ENCODE measurements around the gene DRD4.

DRD4 gene

DNA sequence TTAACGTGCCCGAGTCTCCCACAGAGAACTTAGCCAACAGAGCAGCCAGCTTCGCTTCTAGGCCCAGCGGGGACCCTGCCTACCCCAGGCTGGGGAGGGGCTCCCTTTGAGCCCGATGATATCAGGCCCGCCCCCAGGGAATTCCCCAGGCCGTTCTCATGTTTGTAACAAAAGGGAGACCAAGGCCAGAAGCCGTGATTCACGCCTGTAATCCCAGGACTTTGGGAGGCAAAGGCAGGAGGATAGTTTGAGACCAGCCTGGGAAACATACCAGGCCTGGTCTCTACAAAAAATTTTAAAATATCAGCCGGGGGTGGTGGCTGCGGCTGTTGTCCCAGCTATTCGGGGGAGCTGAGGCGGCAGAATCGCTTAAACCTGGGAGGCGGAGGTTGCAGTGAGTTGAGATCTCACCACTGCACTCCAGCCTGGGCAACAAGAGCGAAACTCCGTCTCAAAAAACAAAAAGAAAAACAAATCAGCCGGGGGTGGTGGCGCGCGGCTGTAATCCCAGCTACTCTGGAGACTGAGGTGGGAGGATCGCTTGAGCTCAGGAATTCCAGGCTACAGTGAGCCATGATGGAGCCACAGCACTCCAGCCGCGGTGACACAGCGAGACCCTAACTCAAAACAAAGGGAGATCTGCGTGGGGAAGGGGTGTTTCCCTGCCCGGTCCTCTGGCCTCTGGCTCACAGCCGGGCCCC lies 1.7 kb downstream of the DRD4 start:
- no peak for TF ChIP-seq EZH2phosphoT487 (IDR thresholded peaks at IDR 0.05; ENCODE audit: low read length)
- TF ChIP-seq, protein P1, sequence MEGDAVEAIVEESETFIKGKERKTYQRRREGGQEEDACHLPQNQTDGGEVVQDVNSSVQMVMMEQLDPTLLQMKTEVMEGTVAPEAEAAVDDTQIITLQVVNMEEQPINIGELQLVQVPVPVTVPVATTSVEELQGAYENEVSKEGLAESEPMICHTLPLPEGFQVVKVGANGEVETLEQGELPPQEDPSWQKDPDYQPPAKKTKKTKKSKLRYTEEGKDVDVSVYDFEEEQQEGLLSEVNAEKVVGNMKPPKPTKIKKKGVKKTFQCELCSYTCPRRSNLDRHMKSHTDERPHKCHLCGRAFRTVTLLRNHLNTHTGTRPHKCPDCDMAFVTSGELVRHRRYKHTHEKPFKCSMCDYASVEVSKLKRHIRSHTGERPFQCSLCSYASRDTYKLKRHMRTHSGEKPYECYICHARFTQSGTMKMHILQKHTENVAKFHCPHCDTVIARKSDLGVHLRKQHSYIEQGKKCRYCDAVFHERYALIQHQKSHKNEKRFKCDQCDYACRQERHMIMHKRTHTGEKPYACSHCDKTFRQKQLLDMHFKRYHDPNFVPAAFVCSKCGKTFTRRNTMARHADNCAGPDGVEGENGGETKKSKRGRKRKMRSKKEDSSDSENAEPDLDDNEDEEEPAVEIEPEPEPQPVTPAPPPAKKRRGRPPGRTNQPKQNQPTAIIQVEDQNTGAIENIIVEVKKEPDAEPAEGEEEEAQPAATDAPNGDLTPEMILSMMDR (IDR thresholded peaks at IDR 0.05; ENCODE audit: low read length): no peak
- TF ChIP-seq EZH2 (optimal IDR thresholded peaks at IDR 0.05; ENCODE audit: low read depth, low read length): no peak
- no peaks in the 10 kb centered on the region for H3K36me3 ChIP-seq (replicated peaks; ENCODE audit: insufficient read depth, low read length)
- H3K4me1 ChIP-seq (ENCODE audit: low read length): peaks cover 7% of the 10 kb centered on the region
- H3K9ac ChIP-seq (ENCODE audit: low read length): no peak overlapping the region
- no peaks in the 10 kb centered on the region for H3K27me3 ChIP-seq (replicated peaks; ENCODE audit: insufficient read depth, low read length)
- no peak for DNase-seq
- no peak overlapping the region for H2AFZ ChIP-seq (ENCODE audit: low read length)
- H3K9me2 ChIP-seq (replicated peaks; ENCODE audit: insufficient read depth, low read length): no peaks in the 10 kb centered on the region
- no peak overlapping the region for H3K4me3 ChIP-seq (ENCODE audit: low read length)
- H4K20me1 ChIP-seq (ENCODE audit: insufficient read depth, low read length): no peaks in the 10 kb centered on the region
- no peaks in the 10 kb centered on the region for H3K79me2 ChIP-seq (ENCODE audit: low read length)
- no peaks in the 10 kb centered on the region; the same call in 1 of the 2 replicates for H3F3A ChIP-seq (ENCODE audit: insufficient read depth, low read length)
- no peaks in the 10 kb centered on the region for H3K9me3 ChIP-seq (replicated peaks; ENCODE audit: insufficient read depth, low read length)
- H3K4me2 ChIP-seq (ENCODE audit: low read depth, low read length): no peak overlapping the region
- no peak overlapping the region for H3K27ac ChIP-seq (ENCODE audit: low read length)

- Histone ChIP-seq H3K36me3 (replicated peaks; ENCODE audit: insufficient read depth, low read length) (no peaks in the 10 kb centered on the region), H2AFZ (ENCODE audit: low read length) (no peak overlapping the region), H3K4me3 (ENCODE audit: low read length) (no peak overlapping the region), H3K9me3 (replicated peaks; ENCODE audit: insufficient read depth, low read length) (no peaks in the 10 kb centered on the region), H4K20me1 (ENCODE audit: insufficient read depth, low read length) (no peaks in the 10 kb centered on the region), H3K4me2 (ENCODE audit: low read depth, low read length) (no peak overlapping the region), H3K4me1 (ENCODE audit: low read length) (peaks cover 9% of the 10 kb centered on the region), H3K9ac (ENCODE audit: low read length) (no peak overlapping the region), H3K27ac (ENCODE audit: low read length) (no peak overlapping the region), H3K9me2 (replicated peaks; ENCODE audit: insufficient read depth, low read length) (no peaks in the 10 kb centered on the region), H3K79me2 (ENCODE audit: low read length) (no peaks in the 10 kb centered on the region), H3K27me3 (replicated peaks; ENCODE audit: insufficient read depth, low read length) (no peaks in the 10 kb centered on the region), H3F3A (ENCODE audit: insufficient read depth, low read length) (peaks cover 3% of the 10 kb centered on the region; the same call in 1 of the 2 replicates)
- TF ChIP-seq, protein P1 (IDR thresholded peaks at IDR 0.05; ENCODE audit: low read length): no peak
- TF ChIP-seq EZH2 (optimal IDR thresholded peaks at IDR 0.05; ENCODE audit: low read depth, low read length) (no peak), EZH2phosphoT487 (IDR thresholded peaks at IDR 0.05; ENCODE audit: low read length) (no peak)
- no peak for DNase-seq
Measured at GRCh38 chr11:639332-639955, 2.4 kb downstream of the DRD4 start.

DNA sequence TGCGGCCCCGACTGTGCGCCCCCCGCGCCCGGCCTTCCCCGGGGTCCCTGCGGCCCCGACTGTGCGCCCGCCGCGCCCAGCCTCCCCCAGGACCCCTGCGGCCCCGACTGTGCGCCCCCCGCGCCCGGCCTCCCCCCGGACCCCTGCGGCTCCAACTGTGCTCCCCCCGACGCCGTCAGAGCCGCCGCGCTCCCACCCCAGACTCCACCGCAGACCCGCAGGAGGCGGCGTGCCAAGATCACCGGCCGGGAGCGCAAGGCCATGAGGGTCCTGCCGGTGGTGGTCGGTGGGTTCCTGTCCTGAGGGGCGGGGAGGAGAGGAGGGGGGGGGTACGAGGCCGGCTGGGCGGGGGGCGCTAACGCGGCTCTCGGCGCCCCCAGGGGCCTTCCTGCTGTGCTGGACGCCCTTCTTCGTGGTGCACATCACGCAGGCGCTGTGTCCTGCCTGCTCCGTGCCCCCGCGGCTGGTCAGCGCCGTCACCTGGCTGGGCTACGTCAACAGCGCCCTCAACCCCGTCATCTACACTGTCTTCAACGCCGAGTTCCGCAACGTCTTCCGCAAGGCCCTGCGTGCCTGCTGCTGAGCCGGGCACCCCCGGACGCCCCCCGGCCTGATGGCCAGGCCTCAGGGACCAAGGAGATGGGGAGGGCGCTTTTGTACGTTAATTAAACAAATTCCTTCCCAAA lies 3.1 kb downstream of the DRD4 start:
- no peak overlapping the region for H3K27ac ChIP-seq (ENCODE audit: low read length)
- no peak for DNase-seq
- peaks cover 9% of the 10 kb centered on the region for H3K4me1 ChIP-seq (ENCODE audit: low read length)
- H3K4me2 ChIP-seq (ENCODE audit: low read depth, low read length): no peak overlapping the region
- TF ChIP-seq EZH2 (optimal IDR thresholded peaks at IDR 0.05; ENCODE audit: low read depth, low read length) (no peak), EZH2phosphoT487 (IDR thresholded peaks at IDR 0.05; ENCODE audit: low read length) (no peak)
- TF ChIP-seq, protein P1 (IDR thresholded peaks at IDR 0.05; ENCODE audit: low read length): no peak
- H3K9me2 ChIP-seq (replicated peaks; ENCODE audit: insufficient read depth, low read length): no peaks in the 10 kb centered on the region
- no peak overlapping the region for H2AFZ ChIP-seq (ENCODE audit: low read length)
- H3K9ac ChIP-seq (ENCODE audit: low read length): no peak overlapping the region
- no peaks in the 10 kb centered on the region for H3K27me3 ChIP-seq (replicated peaks; ENCODE audit: insufficient read depth, low read length)
- no peaks in the 10 kb centered on the region for H4K20me1 ChIP-seq (ENCODE audit: insufficient read depth, low read length)
- H3K4me3 ChIP-seq (ENCODE audit: low read length): no peak overlapping the region
- H3K9me3 ChIP-seq (replicated peaks; ENCODE audit: insufficient read depth, low read length): no peaks in the 10 kb centered on the region
- H3K36me3 ChIP-seq (replicated peaks; ENCODE audit: insufficient read depth, low read length): no peaks in the 10 kb centered on the region
- H3K79me2 ChIP-seq (ENCODE audit: low read length): no peaks in the 10 kb centered on the region
- H3F3A ChIP-seq (ENCODE audit: insufficient read depth, low read length): peaks cover 3% of the 10 kb centered on the region; the same call in 1 of the 2 replicates

All from MM.1S (cell line).